HG02610 (cell line): ENCODE data around the gene BAG1.

Experiments
- ATAC-seq: cut with Tn5 transposase; IDR thresholded peaks from one replicate; pipeline ENCODE4 v1.9.1; 2021; ENCODE audit warnings: mild to moderate bottlenecking, moderate library complexity; ENCODE audit not compliant: unreplicated experiment

Gene BAG1

DNA sequence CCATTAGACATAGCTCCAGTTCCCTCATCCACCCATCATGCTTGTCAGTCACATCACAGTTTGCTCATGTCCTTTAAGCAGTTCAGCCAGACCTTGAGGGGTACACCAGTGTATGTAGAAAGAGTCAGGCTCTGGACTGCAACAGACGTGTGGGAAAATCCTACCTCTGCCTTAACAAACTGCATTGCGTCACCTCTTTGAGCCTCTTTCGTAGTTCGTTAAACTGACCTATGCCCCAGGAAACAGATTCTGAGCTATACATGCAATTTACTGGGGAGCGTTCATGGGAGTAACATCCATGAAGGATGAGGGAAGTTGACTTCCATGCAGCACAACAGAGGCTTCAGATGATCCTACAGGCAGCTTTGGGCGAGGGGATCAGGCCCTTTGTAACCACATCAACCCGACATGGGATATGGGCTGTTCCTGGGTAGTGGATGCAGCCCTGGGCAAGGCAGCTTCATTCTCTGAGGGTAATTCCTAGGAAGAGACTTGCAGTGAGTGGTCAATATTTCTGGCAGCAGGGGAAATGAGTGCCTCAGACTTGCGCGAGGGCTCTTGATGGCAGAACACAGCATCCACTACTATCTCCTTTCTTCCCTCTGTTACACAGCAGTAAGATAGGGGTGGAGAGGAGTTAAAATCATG is 20.2 kb downstream of the BAG1 start:
- no peak for ATAC-seq

- no peak for ATAC-seq
These were observed 21.8 kb downstream of the BAG1 start for GRCh38 chr9:33242609-33243134.

- ATAC-seq: no peak
These were observed 23.2 kb downstream of the BAG1 start for GRCh38 chr9:33241298-33241697.

GRCh38 chr9:33239921-33240320 is 24.6 kb downstream of the BAG1 start, which contains the start of gene SPINK4:
SPINK4 (plus strand) TSS chr9:33240167; CDS start chr9:33240209, 42 bp downstream.
- no peak for ATAC-seq

DNA sequence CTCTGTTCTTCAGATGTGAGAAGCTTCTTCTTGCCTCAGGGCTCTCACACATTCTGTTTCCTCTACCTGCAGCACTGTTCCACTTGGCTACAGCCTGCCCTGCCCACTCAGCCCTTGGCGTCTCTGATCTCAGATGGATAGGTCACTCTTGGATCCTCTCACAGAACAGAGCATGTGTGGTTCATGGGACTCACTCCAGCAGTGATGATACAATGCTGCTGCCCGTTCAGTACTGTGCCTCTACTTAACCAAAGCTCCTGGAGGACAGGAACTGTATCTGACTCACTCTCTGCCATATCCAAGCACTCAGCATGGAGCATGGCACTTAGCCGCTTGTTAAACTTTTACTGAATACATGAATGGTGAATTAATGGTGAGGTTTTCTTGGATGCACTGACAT is 27.9 kb downstream of the BAG1 start:
- no peak for ATAC-seq

GRCh38 chr9:33234511-33235467 is 29.7 kb downstream of the BAG1 start:
- ATAC-seq: no peak

DNA sequence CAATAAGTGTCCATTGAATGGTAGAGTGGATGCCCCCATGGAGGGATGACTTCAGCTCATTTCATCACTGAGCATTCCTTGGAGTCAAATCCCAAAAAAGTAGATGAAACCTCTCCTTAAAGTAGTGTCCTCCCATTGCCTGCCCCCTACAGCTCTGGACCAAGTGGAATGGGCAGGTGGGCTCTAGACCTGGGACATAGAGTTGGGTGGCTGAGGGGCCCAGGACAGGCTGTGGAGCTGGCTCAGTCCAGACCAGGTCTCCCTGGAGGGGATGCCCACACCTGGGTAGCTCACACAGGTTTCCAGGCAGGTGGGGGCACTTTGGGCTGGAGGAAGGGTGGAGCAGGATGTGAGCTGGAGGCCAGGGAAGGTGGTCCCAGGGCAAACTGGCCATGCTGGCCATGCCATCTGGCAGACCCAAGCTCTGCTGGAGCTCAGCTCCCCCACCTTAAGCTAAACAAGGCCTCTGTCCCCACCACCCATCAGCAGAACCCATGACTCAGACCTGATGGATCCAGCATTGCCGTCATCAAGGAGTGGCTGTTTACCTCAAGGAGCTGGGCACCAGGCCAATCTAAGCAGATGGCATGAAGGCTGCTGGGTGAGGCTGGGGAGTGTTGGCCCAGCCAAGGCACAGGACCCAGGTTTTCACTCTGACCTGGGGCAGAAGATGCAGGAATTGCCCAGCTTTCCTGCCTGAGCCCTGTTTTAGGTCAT is 30.7 kb downstream of the BAG1 start:
- no peak for ATAC-seq

DNA sequence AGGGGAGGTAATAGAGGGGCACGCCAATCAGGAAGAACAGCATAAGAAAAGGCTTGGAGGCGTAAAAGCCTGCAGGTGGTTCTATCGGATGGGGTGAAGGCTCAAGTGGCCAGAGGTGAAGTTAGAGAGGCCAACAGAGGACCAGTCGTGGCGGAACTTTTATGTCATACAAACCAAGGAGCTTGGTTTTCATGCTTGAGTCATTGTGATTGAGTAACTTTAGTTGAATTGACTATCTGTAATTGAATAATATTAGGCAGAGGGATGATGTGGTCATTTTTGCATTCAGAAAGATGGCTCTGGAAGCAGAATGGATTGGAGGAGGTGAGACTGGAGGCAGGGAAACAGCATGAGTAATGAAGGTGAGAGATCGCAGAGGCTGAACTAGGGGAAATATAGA is 31.7 kb downstream of the BAG1 start:
- ATAC-seq: no peak

DNA sequence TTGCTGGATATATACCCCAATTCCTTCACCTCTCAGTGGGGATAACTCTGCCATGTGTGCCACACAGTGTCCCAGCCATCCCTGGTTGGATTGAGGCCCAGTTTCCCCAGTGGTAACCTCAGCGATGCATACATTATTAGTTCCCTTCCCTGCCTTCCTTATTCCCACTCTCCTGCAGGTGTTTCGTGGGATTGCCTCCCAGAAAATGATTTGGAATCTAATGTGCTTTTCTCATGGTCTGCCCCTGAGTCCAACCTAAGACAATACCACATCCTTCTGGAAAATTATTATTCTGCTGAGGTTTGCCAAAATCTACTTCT is 32.9 kb downstream of the BAG1 start:
- no peak for ATAC-seq

DNA sequence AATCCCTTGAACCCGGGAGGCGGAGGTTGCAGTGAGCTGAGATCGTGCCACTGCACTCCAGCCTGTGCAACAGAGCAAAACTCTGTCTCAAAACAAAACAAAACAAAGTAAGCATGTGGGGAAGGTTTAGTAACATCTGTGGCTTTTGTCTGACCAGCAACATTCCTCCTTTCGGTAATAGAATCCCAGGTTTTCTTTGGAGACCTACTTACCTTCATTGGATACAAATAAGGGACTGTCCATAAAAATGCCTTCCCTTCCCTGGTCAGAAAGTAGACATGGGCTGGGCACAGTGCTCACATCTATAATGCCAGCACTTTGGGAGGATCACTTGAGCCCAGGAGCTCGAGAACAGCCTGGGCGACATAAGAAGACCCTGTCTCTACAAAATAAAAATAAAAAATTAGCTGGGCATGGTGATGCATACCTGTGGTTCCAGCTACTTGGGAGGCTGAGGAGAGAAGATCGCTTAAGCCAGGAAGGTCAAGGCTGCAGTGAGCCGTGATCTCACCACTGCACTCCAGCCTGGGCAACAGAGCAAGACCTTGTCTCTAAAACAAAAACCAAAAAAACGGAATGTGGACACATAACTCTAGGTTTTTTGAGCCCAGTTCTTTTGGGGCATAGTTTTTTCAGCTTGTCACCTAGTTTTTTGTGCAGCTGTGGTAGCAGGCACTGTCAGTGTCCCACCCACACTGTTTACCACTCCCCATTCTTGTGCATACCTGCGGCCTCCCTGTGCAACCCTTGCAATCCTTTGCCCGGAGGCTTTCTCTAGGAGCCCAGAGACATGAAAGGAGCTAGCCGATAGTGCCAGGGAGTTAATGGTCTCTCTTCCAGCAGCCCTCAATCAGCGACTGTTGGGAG is 33.5 kb downstream of the BAG1 start:
- ATAC-seq: no peak

- no peak for ATAC-seq
These were observed 35.0 kb downstream of the BAG1 start for GRCh38 chr9:33229359-33230114.

DNA sequence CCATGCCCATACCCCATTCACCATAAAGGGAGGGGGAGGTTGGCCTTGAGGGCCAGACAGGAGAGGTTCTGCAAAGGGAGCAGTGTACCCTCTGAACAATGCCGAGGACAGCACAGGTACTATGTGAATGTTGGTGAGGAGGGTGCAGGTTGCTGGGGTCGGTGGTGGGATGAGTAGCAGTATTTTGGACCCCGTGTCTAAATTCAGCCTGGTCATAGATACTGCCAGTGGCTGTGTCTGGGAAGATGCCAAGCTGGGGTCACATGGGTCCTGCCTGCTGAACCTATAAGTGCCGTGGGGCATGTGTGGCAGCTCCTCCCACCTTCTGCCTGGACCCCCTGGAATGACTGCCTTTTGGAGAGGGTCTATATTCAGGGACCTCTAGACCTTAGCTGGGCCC is 35.9 kb downstream of the BAG1 start:
- no peak for ATAC-seq

DNA sequence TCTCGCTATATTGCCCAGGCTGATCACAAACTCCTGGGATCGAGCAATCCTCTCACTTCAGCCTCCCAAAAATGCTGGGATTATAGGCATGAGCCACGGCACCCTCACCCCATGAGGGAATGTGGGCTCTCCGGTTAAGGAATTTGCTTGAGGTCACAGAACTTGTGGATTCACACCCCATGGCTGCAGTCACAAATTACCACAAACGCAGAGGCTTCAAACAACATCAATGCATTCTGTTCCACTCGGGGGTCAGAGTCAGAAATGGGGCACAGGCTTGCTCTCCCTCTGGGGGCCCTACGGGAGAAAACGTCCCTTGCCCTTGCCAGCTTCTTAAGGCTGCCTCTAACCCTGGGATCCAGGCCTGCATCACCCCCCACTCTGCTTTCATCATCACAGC is 36.8 kb downstream of the BAG1 start:
- no peak for ATAC-seq

GRCh38 chr9:33227008-33227398 is 37.5 kb downstream of the BAG1 start:
- peak; percentile 59 for ATAC-seq

- no peak for ATAC-seq
These were observed 39.0 kb downstream of the BAG1 start for GRCh38 chr9:33225319-33226147.

GRCh38 chr9:33223696-33224095 is 40.8 kb downstream of the BAG1 start:
- ATAC-seq: no peak

DNA sequence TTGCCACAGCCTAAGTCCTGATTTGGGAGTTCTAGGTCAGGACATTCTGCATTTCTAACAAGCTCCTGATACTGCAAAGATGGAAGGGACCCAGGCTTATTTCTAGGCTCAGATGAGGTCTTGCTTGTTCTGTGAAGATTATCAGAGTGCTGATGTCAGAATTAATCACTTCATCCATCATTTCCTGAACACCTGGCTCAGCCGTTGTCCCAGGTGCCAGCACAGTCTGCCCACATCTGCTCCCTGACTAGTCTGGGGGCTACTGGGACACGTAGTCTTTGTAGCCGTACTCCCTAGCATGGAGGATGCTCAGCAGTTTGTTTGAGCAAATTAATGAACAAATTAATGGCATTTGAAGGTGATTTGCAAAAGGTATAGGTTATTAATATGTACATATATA is 42.5 kb downstream of the BAG1 start:
- no peak for ATAC-seq

DNA sequence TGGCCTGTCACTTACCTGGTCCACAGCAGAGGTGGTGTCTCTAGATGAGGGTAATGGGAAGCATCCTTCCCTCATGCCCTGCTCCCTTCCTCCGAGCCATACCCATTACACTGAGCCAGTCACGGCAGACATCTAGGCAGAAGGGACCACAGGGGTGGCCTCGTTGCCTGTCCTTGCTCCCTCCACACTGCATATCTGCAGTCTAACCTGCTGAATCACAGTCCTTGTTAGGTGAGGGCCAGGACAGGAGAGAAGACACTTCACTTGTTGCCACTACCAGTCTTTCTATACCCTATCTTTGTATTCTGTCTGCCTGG is 43.0 kb downstream of the BAG1 start:
- ATAC-seq: no peak
